SK-N-SH (cell line): ENCODE data around the gene BDKRB2. TPM values are rescaled to one million over a fixed set of nuclear protein-coding genes. Genes with fewer than 3 reads are reported as not detected.
A peak's percentile ranks its signal among the peaks of the same experiment; 100 is the strongest.

ENCODE experiments used
- CTCF ChIA-PET: fragments of 300-600, 350-600 bp; formaldehyde crosslinking; extraction: SDS; loops from one replicate; lab custom pipeline; 2021; lab: Yijun Ruan, JAX
- POLR2A ChIA-PET: fragments of 350-600 bp; sonication (Branson Sonifier 250); formaldehyde crosslinking; extraction: SDS; loops from one replicate; lab custom pipeline; 2020; ENCODE audit warnings: antibody characterized with exemption, inconsistent platforms; lab: Yijun Ruan, JAX
- DNase-seq: peaks from one replicate; pipeline ENCODE4 v3.0.0; 2012
- H2AFZ ChIP-seq: fragments of 200-600 bp; sonication (generic); 2 replicates; pipeline ENCODE4 v1.8.1; 2016; ENCODE audit warnings: antibody characterized with exemption, mild to moderate bottlenecking, low read depth
- H3F3A ChIP-seq: fragments of 200-600 bp; sonication (generic); replicated peaks from 2 replicates; pipeline ENCODE3; 2016; ENCODE audit warnings: antibody characterized with exemption, mild to moderate bottlenecking; ENCODE audit not compliant: insufficient read depth
- H3K27ac ChIP-seq, 2 experiments: fragments of 200-500 bp in 1 of 2; fragments of 200-600 bp in 1 of 2; sonication (Bioruptor generic) in 1 of 2; sonication (generic), shearing (Covaris generic) in 1 of 2; 2 replicates each; pipeline versions ENCODE4 v1.5.1 to v1.6.1; 2014 to 2016; ENCODE audit warnings: low read depth in 2 of 2, inconsistent platforms in 1 of 2, low read length in 1 of 2, mild to moderate bottlenecking in 1 of 2, mixed read lengths in 1 of 2
- H3K27me3 ChIP-seq: fragments of 200-600 bp; sonication (generic), shearing (Covaris generic); 2 replicates; pipeline ENCODE4 v1.6.1; 2016; ENCODE audit warnings: mixed run types; ENCODE audit not compliant: insufficient read depth
- H3K36me3 ChIP-seq, 2 experiments: fragments of 200-500 bp in 1 of 2; fragments of 200-600 bp in 1 of 2; sonication (Bioruptor generic) in 1 of 2; sonication (generic) in 1 of 2; replicated peaks in 1 of 2; 2 replicates each; pipeline versions ENCODE3 to v1.5.1; 2014 to 2016; ENCODE audit warnings: low read length in 1 of 2, mild to moderate bottlenecking in 1 of 2; ENCODE audit not compliant: insufficient read depth in 2 of 2, control insufficient read depth in 1 of 2
- H3K4me1 ChIP-seq, 2 experiments: fragments of 200-500 bp in 1 of 2; fragments of 200-600 bp in 1 of 2; sonication (Bioruptor generic) in 1 of 2; sonication (generic), shearing (Covaris generic) in 1 of 2; 2 replicates each; pipeline versions ENCODE4 v1.5.1 to v1.6.1; 2014 to 2016; ENCODE audit warnings: low read depth in 1 of 2, low read length in 1 of 2, mixed run types in 1 of 2; ENCODE audit not compliant: insufficient read depth in 2 of 2, control insufficient read depth in 1 of 2
- H3K4me2 ChIP-seq: fragments of 200-600 bp; sonication (generic), shearing (Covaris generic); 2 replicates; pipeline ENCODE4 v1.6.1; 2017; ENCODE audit warnings: mixed run types
- H3K4me3 ChIP-seq, 2 experiments: fragments of 200-500 bp in 1 of 2; fragments of 200-600 bp in 1 of 2; sonication (Bioruptor generic) in 1 of 2; sonication (generic), shearing (Covaris generic) in 1 of 2; 2 replicates each; pipeline versions ENCODE4 v1.5.1 to v1.8.1; 2014 to 2016; ENCODE audit warnings: low read depth in 2 of 2, inconsistent platforms in 1 of 2, low read length in 1 of 2, mild to moderate bottlenecking in 1 of 2, mixed read lengths in 1 of 2, moderate library complexity in 1 of 2
- H3K79me2 ChIP-seq: fragments of 200-600 bp; sonication (generic); 2 replicates; pipeline ENCODE4 v1.8.1; 2017; ENCODE audit warnings: mild to moderate bottlenecking; ENCODE audit not compliant: insufficient read depth
- H3K9ac ChIP-seq: fragments of 200-600 bp; sonication (generic); 2 replicates; pipeline ENCODE4 v1.6.1; 2017; ENCODE audit warnings: mixed run types
- H3K9me2 ChIP-seq: fragments of 200-600 bp; sonication (generic); 2 replicates; pipeline ENCODE4 v1.6.1; 2017; ENCODE audit warnings: mixed run types
- H3K9me3 ChIP-seq: fragments of 200-600 bp; sonication (generic); 2 replicates; pipeline ENCODE4 v1.6.1; 2017; ENCODE audit warnings: mixed run types, mild to moderate bottlenecking, moderate library complexity
- H4K20me1 ChIP-seq: fragments of 200-600 bp; sonication (generic); 2 replicates; pipeline ENCODE4 v1.6.1; 2017; ENCODE audit warnings: mild to moderate bottlenecking, mixed run types; ENCODE audit not compliant: insufficient read depth
- CHD2 ChIP-seq: fragments of 150-350 bp; IDR thresholded peaks from 2 replicates; pipeline ENCODE4 v1.6.1; 2018; ENCODE audit warnings: low read length; ENCODE audit not compliant: partially characterized antibody
- EP300 ChIP-seq, 2 experiments: IDR thresholded peaks; 2 replicates each; pipeline versions ENCODE4 v1.4.0 to v1.6.1; 2012; ENCODE audit warnings: borderline replicate concordance in 1 of 2, low read depth in 1 of 2, low read length in 1 of 2
- NFIC ChIP-seq: IDR thresholded peaks from 2 replicates; pipeline ENCODE4 v1.4.0; 2012; ENCODE audit warnings: borderline replicate concordance
- RAD21 ChIP-seq: IDR thresholded peaks from 2 replicates; pipeline ENCODE4 v1.6.1; 2012; ENCODE audit warnings: mild to moderate bottlenecking, low read length
- SMC3 ChIP-seq: IDR thresholded peaks from 2 replicates; pipeline ENCODE4 v1.6.1; 2012; ENCODE audit warnings: low read depth, low read length, improper control_type of control experiment
- YY1 ChIP-seq: IDR thresholded peaks from 2 replicates; pipeline ENCODE4 v1.4.0; 2012; ENCODE audit warnings: low read depth, mild to moderate bottlenecking
- WGBS: methylation state at CpG from one replicate; pipeline ENCODE4 v1.1.6; 2017; ENCODE audit warnings: low lambda C conversion rate; 5-methylcytosine and 5-hydroxymethylcytosine counted together
- polyA plus RNA-seq, 3 experiments: library from polyadenylated mRNA; depleted of rRNA; stranded (reverse); fragments of >200 nt; gene quantifications; 2 replicates each; pipeline ENCODE4 v1.2.3, GENCODE V29; 2012
- TF ChIP-seq, protein P1 (sequence below): IDR thresholded peaks from 2 replicates; pipeline ENCODE4 v1.4.0; 2012; ENCODE audit warnings: low read depth
- TF ChIP-seq, protein P2 (sequence below): fragments of 200-600 bp; sonication (generic); IDR thresholded peaks from 2 replicates; pipeline ENCODE4 v1.6.1; 2017; ENCODE audit warnings: antibody characterized with exemption, mild to moderate bottlenecking, moderate library complexity
- TF ChIP-seq, protein P3 (sequence below): IDR thresholded peaks from 2 replicates; pipeline ENCODE4 v1.4.0; 2012; ENCODE audit warnings: low read depth, borderline replicate concordance

The BDKRB2 gene
- polyA plus RNA-seq, 1 of the 3 experiments (the other 2 are of a cell fraction): 4.8 TPM

DNA sequence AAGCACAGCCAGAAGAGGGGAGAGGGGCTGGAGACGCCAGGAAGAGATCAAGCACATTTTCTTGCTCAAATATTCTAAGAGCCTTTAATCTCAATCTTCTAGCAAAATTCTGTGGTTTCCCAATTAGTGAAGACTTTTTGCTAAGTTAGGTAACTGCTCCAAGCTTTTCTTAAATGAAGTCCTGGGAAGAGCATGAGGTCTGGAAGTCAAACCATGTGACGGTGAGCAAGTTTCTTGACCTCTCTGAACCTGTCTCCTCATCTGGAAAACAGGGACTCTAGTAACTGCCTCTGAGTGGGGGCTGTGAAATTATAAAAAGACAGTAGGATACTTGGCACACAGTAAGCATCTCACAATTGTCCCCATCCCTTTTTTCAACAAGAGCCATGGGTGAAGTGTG lies 75.5 kb downstream of the BDKRB2 start:
- H3K9me2 ChIP-seq: no peaks in the 10 kb centered on the region
- H3K79me2 ChIP-seq: no peaks in the 10 kb centered on the region
- H3K4me2 ChIP-seq: no peak overlapping the region
- peaks cover 4 to 25% of the 10 kb centered on the region in 2 experiments for H3K4me1 ChIP-seq
- H3K9me3 ChIP-seq: no peaks in the 10 kb centered on the region
- H2AFZ ChIP-seq: no peak overlapping the region
- H3K27ac ChIP-seq: no peak overlapping the region
- H4K20me1 ChIP-seq: no peaks in the 10 kb centered on the region
- no peak overlapping the region for H3K4me3 ChIP-seq
- CTCF ChIA-PET: interaction anchor here (2.5 to 18.9 kb wide), 3 partner anchors 143 to 280 kb away, joined by 10 to 920 read pairs (median 62); no protein-coding TSS in a partner anchor
- TF ChIP-seq, protein P1, sequence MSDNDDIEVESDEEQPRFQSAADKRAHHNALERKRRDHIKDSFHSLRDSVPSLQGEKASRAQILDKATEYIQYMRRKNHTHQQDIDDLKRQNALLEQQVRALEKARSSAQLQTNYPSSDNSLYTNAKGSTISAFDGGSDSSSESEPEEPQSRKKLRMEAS: no peak
- TF ChIP-seq NFIC (no peak), RAD21 (no peak), EP300 (IDR thresholded peaks at IDR 0.05; ENCODE audit: borderline replicate concordance in 1 of 2, low read depth in 1 of 2, low read length in 1 of 2) (no peak)
- TF ChIP-seq, protein P2, sequence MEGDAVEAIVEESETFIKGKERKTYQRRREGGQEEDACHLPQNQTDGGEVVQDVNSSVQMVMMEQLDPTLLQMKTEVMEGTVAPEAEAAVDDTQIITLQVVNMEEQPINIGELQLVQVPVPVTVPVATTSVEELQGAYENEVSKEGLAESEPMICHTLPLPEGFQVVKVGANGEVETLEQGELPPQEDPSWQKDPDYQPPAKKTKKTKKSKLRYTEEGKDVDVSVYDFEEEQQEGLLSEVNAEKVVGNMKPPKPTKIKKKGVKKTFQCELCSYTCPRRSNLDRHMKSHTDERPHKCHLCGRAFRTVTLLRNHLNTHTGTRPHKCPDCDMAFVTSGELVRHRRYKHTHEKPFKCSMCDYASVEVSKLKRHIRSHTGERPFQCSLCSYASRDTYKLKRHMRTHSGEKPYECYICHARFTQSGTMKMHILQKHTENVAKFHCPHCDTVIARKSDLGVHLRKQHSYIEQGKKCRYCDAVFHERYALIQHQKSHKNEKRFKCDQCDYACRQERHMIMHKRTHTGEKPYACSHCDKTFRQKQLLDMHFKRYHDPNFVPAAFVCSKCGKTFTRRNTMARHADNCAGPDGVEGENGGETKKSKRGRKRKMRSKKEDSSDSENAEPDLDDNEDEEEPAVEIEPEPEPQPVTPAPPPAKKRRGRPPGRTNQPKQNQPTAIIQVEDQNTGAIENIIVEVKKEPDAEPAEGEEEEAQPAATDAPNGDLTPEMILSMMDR: no peak
- TF ChIP-seq, protein P3, sequence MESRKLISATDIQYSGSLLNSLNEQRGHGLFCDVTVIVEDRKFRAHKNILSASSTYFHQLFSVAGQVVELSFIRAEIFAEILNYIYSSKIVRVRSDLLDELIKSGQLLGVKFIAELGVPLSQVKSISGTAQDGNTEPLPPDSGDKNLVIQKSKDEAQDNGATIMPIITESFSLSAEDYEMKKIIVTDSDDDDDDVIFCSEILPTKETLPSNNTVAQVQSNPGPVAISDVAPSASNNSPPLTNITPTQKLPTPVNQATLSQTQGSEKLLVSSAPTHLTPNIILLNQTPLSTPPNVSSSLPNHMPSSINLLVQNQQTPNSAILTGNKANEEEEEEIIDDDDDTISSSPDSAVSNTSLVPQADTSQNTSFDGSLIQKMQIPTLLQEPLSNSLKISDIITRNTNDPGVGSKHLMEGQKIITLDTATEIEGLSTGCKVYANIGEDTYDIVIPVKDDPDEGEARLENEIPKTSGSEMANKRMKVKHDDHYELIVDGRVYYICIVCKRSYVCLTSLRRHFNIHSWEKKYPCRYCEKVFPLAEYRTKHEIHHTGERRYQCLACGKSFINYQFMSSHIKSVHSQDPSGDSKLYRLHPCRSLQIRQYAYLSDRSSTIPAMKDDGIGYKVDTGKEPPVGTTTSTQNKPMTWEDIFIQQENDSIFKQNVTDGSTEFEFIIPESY: no peak
- H3K36me3 ChIP-seq: peaks cover 3 to 11% of the 10 kb centered on the region in 2 experiments
- H3K27me3 ChIP-seq: no peaks in the 10 kb centered on the region
- peaks cover 17% of the 10 kb centered on the region for H3F3A ChIP-seq
- no peak for DNase-seq
- POLR2A ChIA-PET: no interaction called here
- no peak overlapping the region for H3K9ac ChIP-seq
- 95% methylated on average over 2 of the region's 2 CpGs for WGBS

DNA sequence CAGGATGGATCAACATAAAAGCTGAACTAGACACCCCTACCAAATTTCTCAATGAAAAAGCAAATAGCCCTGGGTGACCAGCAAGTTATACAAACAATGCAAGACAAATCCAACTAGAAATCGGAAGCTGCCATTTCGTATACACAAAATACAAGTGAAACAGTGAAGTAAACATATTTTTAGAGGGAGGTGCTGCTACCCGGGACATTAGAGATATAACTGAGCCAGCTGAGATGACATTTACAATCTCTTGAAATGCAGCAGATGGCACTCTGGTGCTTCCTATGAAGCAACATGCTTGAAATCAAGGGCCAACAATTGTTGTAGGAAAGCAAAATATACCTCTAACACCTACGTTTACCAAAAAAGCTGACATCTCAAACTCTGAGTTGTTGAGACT lies 76.8 kb downstream of the BDKRB2 start:
- 54% methylated on average over 4 of the region's 4 CpGs for WGBS
- H3K36me3 ChIP-seq: peaks cover 3 to 11% of the 10 kb centered on the region in 2 experiments
- no peak for TF ChIP-seq CHD2
- peak; percentile 59; the same call in 1 of the 2 replicates for TF ChIP-seq SMC3
- TF ChIP-seq RAD21: peak; percentile 83
- TF ChIP-seq YY1: no peak
- TF ChIP-seq, protein P2: peak; percentile 14
- no peaks in the 10 kb centered on the region for H3K9me3 ChIP-seq
- ChIA-PET POLR2A (no interaction called here), CTCF (interaction anchor here (0.6 to 18.9 kb wide), 28 partner anchors 9 to 467 kb away, joined by 3 to 920 read pairs (median 4); partner anchors contain the start of gene AK7)
- DNase-seq: no peak
- H3K79me2 ChIP-seq: no peaks in the 10 kb centered on the region
- H2AFZ ChIP-seq: no peak overlapping the region
- H3K27ac ChIP-seq: peak overlapping the region in 1 of 2 experiments; percentile 72; a peak in 2 of 4 replicates
- no peaks in the 10 kb centered on the region for H3K27me3 ChIP-seq
- peaks cover 8% of the 10 kb centered on the region for H3F3A ChIP-seq
- no peak overlapping the region for H3K4me2 ChIP-seq
- no peaks in the 10 kb centered on the region for H3K9me2 ChIP-seq
- H3K9ac ChIP-seq: no peak overlapping the region
- no peaks in the 10 kb centered on the region for H4K20me1 ChIP-seq
- peaks cover 0 to 31% of the 10 kb centered on the region in 2 experiments; a peak in 2 of 4 replicates for H3K4me1 ChIP-seq
- H3K4me3 ChIP-seq: no peak overlapping the region
